A673 (cell line): ENCODE measurements around the gene PICALM. TPM values are rescaled to one million over a fixed set of nuclear protein-coding genes. Genes with fewer than 3 reads are reported as not detected.
A peak's percentile ranks its signal among the peaks of the same experiment; 100 is the strongest.

Source experiments
- BruUV-seq: library from RNA; stranded (reverse); fragments of 400-500 nt; replicated peaks from 2 replicates; lab custom pipeline; 2021; lab: Mats Ljungman, UMichigan
- CTCF ChIA-PET: fragments of 300-600 bp; sonication (Branson Sonifier 250); formaldehyde crosslinking; loops from one replicate; lab custom pipeline; 2022; ENCODE audit warnings: antibody characterized with exemption; lab: Charles Lee
- POLR2A ChIA-PET: fragments of 300-600 bp; sonication (Branson Sonifier 250); formaldehyde crosslinking; loops from one replicate; lab custom pipeline; 2022; ENCODE audit warnings: antibody characterized with exemption; ENCODE audit not compliant: low non-redundant PET; lab: Charles Lee
- DNase-seq: peaks from one replicate; pipeline ENCODE4 v3.0.0-alpha.2; 2015; ENCODE audit warnings: low spot score
- H3K27ac ChIP-seq: fragments of 200-600 bp; sonication (generic); 2 replicates; pipeline ENCODE4 v1.5.1; 2016; ENCODE audit warnings: mixed run types, low read depth, mild to moderate bottlenecking, mixed read lengths, antibody characterized with exemption, low read length; ENCODE audit not compliant: poor library complexity, severe bottlenecking
- H3K27me3 ChIP-seq: fragments of 200-600 bp; sonication (generic); replicated peaks from 2 replicates; pipeline ENCODE4 v1.6.1; 2017; ENCODE audit warnings: mixed run types, low read depth, mild to moderate bottlenecking, mixed read lengths, antibody characterized with exemption, low read length; ENCODE audit not compliant: insufficient read depth, poor library complexity
- H3K36me3 ChIP-seq: fragments of 200-600 bp; sonication (generic); 2 replicates; pipeline ENCODE4 v1.6.1; 2016; ENCODE audit warnings: mixed run types, mild to moderate bottlenecking, mixed read lengths, antibody characterized with exemption, low read length; ENCODE audit not compliant: insufficient read depth, poor library complexity, severe bottlenecking
- H3K4me1 ChIP-seq: fragments of 200-600 bp; sonication (generic); 2 replicates; pipeline ENCODE4 v1.6.1; 2017; ENCODE audit warnings: mixed run types, mild to moderate bottlenecking, mixed read lengths, antibody characterized with exemption, low read length; ENCODE audit not compliant: insufficient read depth, poor library complexity, severe bottlenecking
- H3K4me3 ChIP-seq: fragments of 200-600 bp; sonication (generic); 2 replicates; pipeline ENCODE4 v1.5.1; 2016; ENCODE audit warnings: low read depth, mixed run types, mild to moderate bottlenecking, mixed read lengths, low read length; ENCODE audit not compliant: poor library complexity, severe bottlenecking
- H3K9me3 ChIP-seq: fragments of 200-600 bp; sonication (generic); 2 replicates; pipeline ENCODE4 v1.6.1; 2016; ENCODE audit warnings: mixed run types, low read depth, mild to moderate bottlenecking, mixed read lengths, antibody characterized with exemption, low read length; ENCODE audit not compliant: poor library complexity, severe bottlenecking
- EZH2 ChIP-seq: fragments of 200-600 bp; sonication (generic); IDR thresholded peaks from 2 replicates; pipeline ENCODE4 v1.6.1; 2017; ENCODE audit warnings: borderline replicate concordance, low read depth, mild to moderate bottlenecking, mixed read lengths, antibody characterized with exemption, low read length; ENCODE audit not compliant: poor library complexity, severe bottlenecking
- intact Hi-C: fragments of 100-400 bp; cut with micrococcal nuclease; formaldehyde crosslinking; loops from one replicate; pipeline ENCODE4 v1.10.0; 2022; ENCODE audit not compliant: unreplicated experiment
- total RNA-seq: library from RNA; stranded (reverse); gene quantifications from 2 replicates; pipeline ENCODE4 v1.2.3, GENCODE V29; 2021
- TF ChIP-seq, protein P1 (sequence below): fragments of 300-800, 200-600 bp; sonication (generic); conservative IDR thresholded peaks from 2 replicates; pipeline ENCODE4 v1.5.1; 2017; ENCODE audit warnings: low read depth, mild to moderate bottlenecking, antibody characterized with exemption, low read length, moderate library complexity, mixed read lengths

Gene PICALM
- total RNA-seq, 1 experiment from 2014 or later = 174 TPM

DNA sequence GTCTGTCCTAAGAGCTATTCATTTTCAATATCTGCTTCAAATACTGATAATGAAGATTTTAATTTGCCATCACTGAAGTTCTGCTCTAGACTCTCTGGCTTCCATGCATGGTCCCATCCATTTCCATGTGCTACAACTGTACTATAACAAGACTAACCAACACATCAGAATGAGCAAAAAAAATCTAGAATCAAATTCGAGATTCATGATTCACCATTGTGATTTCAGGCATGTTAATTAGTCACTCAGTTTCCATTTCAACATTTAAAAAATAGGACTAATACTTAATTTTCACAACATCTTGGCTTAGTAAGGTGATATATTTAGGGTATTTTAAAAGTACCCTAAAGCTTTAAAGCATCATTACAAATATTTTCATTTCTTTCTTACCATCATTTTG lies 22.8 kb downstream of the PICALM start:
- Histone ChIP-seq H3K4me3 (no peak overlapping the region), H3K36me3 (no peaks in the 10 kb centered on the region), H3K9me3 (no peaks in the 10 kb centered on the region), H3K27me3 (no peaks in the 10 kb centered on the region), H3K4me1 (peaks cover 53% of the 10 kb centered on the region), H3K27ac (no peak overlapping the region)
- DNase-seq = no peak
- BruUV-seq = no TSS peak
- no peak for TF ChIP-seq EZH2
- TF ChIP-seq, protein P1, sequence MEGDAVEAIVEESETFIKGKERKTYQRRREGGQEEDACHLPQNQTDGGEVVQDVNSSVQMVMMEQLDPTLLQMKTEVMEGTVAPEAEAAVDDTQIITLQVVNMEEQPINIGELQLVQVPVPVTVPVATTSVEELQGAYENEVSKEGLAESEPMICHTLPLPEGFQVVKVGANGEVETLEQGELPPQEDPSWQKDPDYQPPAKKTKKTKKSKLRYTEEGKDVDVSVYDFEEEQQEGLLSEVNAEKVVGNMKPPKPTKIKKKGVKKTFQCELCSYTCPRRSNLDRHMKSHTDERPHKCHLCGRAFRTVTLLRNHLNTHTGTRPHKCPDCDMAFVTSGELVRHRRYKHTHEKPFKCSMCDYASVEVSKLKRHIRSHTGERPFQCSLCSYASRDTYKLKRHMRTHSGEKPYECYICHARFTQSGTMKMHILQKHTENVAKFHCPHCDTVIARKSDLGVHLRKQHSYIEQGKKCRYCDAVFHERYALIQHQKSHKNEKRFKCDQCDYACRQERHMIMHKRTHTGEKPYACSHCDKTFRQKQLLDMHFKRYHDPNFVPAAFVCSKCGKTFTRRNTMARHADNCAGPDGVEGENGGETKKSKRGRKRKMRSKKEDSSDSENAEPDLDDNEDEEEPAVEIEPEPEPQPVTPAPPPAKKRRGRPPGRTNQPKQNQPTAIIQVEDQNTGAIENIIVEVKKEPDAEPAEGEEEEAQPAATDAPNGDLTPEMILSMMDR = no peak
- intact Hi-C loops = no loop called here
- CTCF ChIA-PET = no interaction called here
- POLR2A ChIA-PET = no interaction called here

DNA sequence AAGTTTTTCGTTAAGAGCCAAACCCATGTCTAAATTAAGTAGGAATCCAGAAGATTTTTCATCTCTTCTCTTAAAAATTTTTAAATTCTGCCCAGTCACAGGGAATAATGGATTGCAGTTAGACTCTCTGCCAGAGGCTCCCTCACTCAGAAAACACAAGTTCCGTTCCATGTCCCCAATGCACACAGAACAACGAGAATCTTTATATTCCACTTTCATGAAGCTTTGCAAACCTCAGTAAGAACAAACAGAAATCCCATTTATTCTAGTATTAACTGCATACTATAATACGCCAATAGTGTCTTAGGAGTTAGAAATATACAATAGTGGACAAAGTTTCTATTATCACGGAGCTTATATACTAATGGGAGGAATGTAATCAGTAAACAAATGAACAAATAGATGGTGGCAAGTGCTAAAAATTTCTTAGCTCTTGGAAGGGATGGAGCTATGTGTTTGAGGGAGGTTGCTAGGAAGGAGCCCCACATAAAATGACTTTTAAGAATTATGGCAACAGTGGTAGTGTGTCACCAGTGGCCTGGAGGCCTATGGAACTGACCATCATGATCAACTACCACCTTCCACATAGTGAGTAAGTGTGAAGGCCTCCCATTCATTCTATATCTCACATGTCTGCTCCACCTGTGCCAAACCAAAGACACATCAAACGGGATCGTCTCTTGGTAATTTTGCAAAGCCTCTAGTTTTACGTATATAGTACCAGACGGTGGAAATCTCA lies 24.9 kb downstream of the PICALM start:
- Histone ChIP-seq H3K27ac (no peak overlapping the region), H3K27me3 (no peaks in the 10 kb centered on the region), H3K4me1 (peaks cover 59% of the 10 kb centered on the region), H3K4me3 (no peak overlapping the region), H3K9me3 (no peaks in the 10 kb centered on the region), H3K36me3 (no peaks in the 10 kb centered on the region)
- no TSS peak for BruUV-seq
- POLR2A ChIA-PET = no interaction called here
- CTCF ChIA-PET = no interaction called here
- TF ChIP-seq, protein P1 = no peak
- TF ChIP-seq EZH2 = no peak
- DNase-seq = no peak
- intact Hi-C loops = loop anchor here (2.0 kb wide), 1 partner anchor 149 kb away; no protein-coding TSS in a partner anchor

DNA sequence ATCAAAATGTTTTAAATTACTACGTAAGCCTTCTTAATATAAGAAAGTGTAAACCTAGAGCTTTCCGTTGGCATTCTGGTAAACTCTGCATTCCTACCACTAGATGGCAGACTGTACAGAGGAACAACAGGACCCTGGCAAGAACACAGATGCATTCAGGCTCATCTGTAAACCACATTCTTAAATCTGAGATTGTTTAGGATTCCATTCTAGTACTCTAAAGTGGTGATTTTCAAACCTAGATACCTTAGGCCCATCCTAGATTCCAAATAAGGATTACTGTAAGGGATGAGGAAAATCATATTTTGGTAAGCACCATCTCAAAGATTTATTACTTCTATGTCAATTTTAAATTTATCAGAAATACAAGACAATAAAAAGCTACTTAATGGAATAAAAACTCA lies 26.9 kb downstream of the PICALM start:
- no peak overlapping the region for H3K4me3 ChIP-seq
- H3K27ac ChIP-seq = no peak overlapping the region
- peaks cover 48% of the 10 kb centered on the region for H3K4me1 ChIP-seq
- no TSS peak for BruUV-seq
- no peak for TF ChIP-seq EZH2
- TF ChIP-seq, protein P1 = peak; percentile 98
- no peaks in the 10 kb centered on the region for H3K27me3 ChIP-seq
- DNase-seq = peak; percentile 94
- no peaks in the 10 kb centered on the region for H3K9me3 ChIP-seq
- ChIA-PET CTCF (interaction anchor here (0.5 to 2.4 kb wide), 8 partner anchors 11 to 285 kb away, joined by 3 to 25 read pairs (median 4); partner anchors contain the start of gene PICALM), POLR2A (no interaction called here)
- intact Hi-C loops = loop anchor here (2.0 kb wide), 1 partner anchor 151 kb away; no protein-coding TSS in a partner anchor
- no peaks in the 10 kb centered on the region for H3K36me3 ChIP-seq
